Measurements from ENCODE around the gene STRN3. TPM values are rescaled to one million over a fixed set of nuclear protein-coding genes. Genes with fewer than 3 reads are reported as not detected.

STRN3 gene
- total and polyA plus RNA-seq, 4 donors, result 6.8 to 47.5 (median 31.2) TPM

GRCh38 chr14:30995689-30996088, 30.5 kb downstream of the STRN3 start:
- no peaks in the 10 kb centered on the region for H3K27me3 ChIP-seq (ENCODE audit: control insufficient read depth in 4 of 4, insufficient read depth in 4 of 4, low read length in 3 of 4)
- TF ChIP-seq ZBTB33 (IDR thresholded peaks at IDR 0.05) (no peak), SP1 (IDR thresholded peaks at IDR 0.05) (no peak), YY1 (IDR thresholded peaks at IDR 0.05) (no peak), FOXA2 (IDR thresholded peaks at IDR 0.05) (no peak), NR2F2 (IDR thresholded peaks at IDR 0.05) (no peak), FOXA1 (IDR thresholded peaks at IDR 0.05) (no peak), HNF4A (conservative IDR thresholded peaks at IDR 0.05) (no peak), GABPA (IDR thresholded peaks at IDR 0.05 in 1 of 2, conservative IDR thresholded peaks at IDR 0.05 in 1 of 2) (no peak), CTCF (IDR thresholded peaks at IDR 0.05; ENCODE audit: low read depth, low read length, missing input control) (no peak), RAD21 (IDR thresholded peaks at IDR 0.05) (no peak), HNF4G (IDR thresholded peaks at IDR 0.05) (no peak), REST (IDR thresholded peaks at IDR 0.05) (no peak), MAX (IDR thresholded peaks at IDR 0.05) (no peak), JUND (IDR thresholded peaks at IDR 0.05) (no peak), TAF1 (conservative IDR thresholded peaks at IDR 0.05) (no peak), ATF3 (IDR thresholded peaks at IDR 0.05) (no peak), RXRA (IDR thresholded peaks at IDR 0.05) (no peak), EGR1 (IDR thresholded peaks at IDR 0.05; ENCODE audit: low read depth in 2 of 2) (no peak)
- DNase-seq (ENCODE audit: low spot score), result no peak
- H3K4me3 ChIP-seq (ENCODE audit: low read depth in 1 of 3, low read length in 3 of 3), result no peak overlapping the region
- H3K27ac ChIP-seq (ENCODE audit: low read depth in 1 of 2, low read length in 2 of 2), result peak overlapping the region; percentile 6 to 33
- 88% methylated on average over 3 of the region's 3 CpGs for WGBS
- peaks cover 0 to 21% (median 10%) of the 10 kb centered on the region in 4 donors for H3K4me1 ChIP-seq (ENCODE audit: control insufficient read depth in 4 of 4, insufficient read depth in 4 of 4, low read length in 3 of 4)
- no peak overlapping the region for H3K9ac ChIP-seq (ENCODE audit: low read depth in 1 of 2, low read length in 2 of 2)
- no peaks in the 10 kb centered on the region for H3K9me3 ChIP-seq (ENCODE audit: control insufficient read depth in 4 of 4, low read length in 3 of 4)
- no peaks in the 10 kb centered on the region for H3K36me3 ChIP-seq (ENCODE audit: control insufficient read depth in 4 of 4, insufficient read depth in 3 of 4, low read depth in 1 of 4, low read length in 3 of 4)

All from liver (tissue), 9 donors.